A172 (cell line): ENCODE measurements around the gene KMT2A. TPM values are rescaled to one million over a fixed set of nuclear protein-coding genes. Genes with fewer than 3 reads are reported as not detected.
"Not testable (repeated sequence)": the region's sequence is repeated elsewhere in the genome, so short reads cannot be mapped to it uniquely, and the experiment has no call there.

Experiments used
- DNase-seq: peaks from one replicate; pipeline ENCODE4 v3.0.0-alpha.2; 2015; ENCODE audit warnings: low spot score
- total RNA-seq: library from RNA; depleted of rRNA; stranded (reverse); fragments of >200 nt; shearing (Covaris generic); gene quantifications from 2 replicates; pipeline ENCODE4 v1.2.3, GENCODE V29; 2014

Gene KMT2A
- total RNA-seq, 1 experiment from 2014 or later = 19.1 TPM

- no peak for DNase-seq
Observed at GRCh38 chr11:118532852-118533768, 96.8 kb downstream of the KMT2A start.

- no peak for DNase-seq
Observed at GRCh38 chr11:118533769-118534729, 97.8 kb downstream of the KMT2A start.

DNA sequence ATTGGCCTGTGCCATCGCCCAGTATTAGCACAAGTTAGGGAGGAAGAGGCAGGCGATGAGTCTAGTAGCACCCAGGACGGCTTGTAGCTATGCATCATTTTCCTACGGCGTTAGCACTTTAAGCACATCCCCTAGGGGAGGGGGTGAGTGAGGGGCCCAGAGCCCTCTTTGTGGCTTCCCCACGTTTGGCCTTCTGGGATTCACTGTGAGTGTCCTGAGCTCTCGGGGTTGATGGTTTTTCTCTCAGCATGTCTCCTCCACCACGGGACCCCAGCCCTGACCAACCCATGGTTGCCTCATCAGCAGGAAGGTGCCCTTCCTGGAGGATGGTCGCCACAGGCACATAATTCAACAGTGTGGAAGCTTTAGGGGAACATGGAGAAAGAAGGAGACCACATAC is 99.0 kb downstream of the KMT2A start:
- DNase-seq = no peak

GRCh38 chr11:118536726-118537125 is 100.4 kb downstream of the KMT2A start:
- DNase-seq = no peak

DNA sequence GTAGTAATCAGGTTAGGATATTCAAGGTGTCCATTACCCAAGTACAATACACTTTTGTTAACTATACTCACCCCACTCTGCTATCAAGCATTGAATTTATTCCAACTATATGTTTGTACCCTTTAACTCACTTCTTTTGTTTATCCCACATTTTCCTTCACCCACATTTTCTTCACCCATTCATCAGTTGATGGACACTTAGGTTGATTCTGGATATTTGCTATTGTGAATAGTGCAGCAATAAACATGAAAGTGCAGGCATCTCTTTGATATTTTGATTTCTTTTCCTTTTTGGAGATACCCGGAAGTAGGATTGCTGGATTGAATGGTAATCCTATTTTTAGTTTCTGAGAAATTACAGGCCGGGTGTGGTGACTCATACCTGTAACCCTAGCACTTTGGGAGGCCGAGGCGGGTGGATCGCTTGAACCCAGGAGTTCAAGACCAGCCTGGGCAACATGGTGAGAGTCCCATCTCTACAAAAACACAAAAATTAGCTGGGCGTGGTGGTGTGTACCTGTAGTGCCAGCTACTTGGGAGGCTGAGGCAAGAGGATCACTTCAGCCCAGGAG is 101.2 kb downstream of the KMT2A start:
- DNase-seq = no peak

DNA sequence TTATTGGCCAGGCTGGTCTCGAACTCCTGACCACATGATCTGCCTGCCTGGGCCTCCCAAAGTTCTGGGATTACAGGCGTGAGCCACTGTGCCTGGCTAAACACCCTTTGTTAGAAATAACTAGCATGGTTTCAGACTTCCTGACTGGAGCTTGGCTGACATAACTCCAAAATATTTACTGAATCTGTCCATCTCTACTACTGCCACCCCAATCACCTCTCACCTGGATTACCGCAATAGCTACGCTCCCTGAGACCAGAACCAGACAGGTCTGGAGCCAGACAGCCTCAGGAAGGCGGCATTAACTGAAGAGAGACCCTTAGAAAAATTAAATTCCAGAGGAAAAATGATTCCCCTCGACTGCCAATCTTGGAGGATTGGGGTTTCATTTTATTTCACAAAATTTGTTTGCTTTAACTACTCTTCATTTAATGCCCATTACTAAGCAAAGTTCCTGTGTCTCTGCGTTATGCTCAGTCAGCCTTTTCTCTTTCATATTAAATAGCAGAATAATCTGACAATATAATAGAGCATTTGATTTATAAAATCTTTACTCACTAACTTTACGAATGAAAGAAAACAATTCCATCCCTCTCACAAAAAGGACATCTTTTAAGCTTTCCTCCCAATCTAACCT is 107.8 kb downstream of the KMT2A start:
- DNase-seq = no peak

- no peak for DNase-seq
Observed at GRCh38 chr11:118544647-118545010, 108.3 kb downstream of the KMT2A start.

- DNase-seq = no peak
Observed at GRCh38 chr11:118545533-118545932, 109.2 kb downstream of the KMT2A start.

DNA sequence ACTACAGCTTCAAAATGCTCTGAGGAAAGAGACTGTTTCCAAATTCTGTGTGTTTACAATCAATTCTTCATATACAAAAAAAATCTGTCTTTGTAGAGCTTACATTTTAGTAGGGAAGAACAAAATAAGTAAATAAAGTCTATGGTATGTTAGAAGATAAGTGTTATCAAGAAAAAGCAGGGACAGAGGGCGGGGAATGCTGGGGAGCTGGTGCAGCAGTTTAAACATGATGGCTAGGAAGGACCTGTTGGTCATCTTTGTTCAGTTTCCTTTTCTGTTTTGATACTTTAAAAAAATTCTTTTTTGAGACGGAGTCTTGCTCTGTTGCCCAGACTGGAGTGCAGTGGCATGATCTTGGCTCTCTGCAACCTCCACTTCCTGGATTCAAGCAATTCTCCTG is 110.8 kb downstream of the KMT2A start:
- DNase-seq = no peak

- no peak for DNase-seq
Observed at GRCh38 chr11:118552341-118552740, 116.0 kb downstream of the KMT2A start.

GRCh38 chr11:118560806-118561205 is 124.5 kb downstream of the KMT2A start:
- no peak for DNase-seq

DNA sequence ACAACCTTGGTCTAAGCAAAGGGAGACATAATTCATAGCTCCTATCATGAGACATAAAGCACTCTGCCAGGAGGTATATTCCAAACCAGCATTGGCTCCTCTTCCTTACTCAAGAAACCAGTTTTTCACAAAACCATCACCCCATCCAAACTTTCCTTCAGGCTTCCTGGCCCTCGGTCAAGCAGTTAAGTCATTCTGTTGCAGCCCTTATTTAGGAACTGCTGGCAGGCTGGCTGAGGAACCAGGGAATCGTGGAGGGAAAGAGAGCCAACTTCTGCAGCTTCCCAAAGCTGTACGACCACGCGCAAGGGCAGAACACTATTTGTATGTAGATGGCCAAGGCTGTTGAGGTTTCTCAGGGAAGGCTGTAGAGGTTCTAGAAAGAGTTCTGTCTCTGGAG is 128.8 kb downstream of the KMT2A start:
- DNase-seq = no peak

- no peak for DNase-seq
Observed at GRCh38 chr11:118569670-118570069, 133.4 kb downstream of the KMT2A start.

DNA sequence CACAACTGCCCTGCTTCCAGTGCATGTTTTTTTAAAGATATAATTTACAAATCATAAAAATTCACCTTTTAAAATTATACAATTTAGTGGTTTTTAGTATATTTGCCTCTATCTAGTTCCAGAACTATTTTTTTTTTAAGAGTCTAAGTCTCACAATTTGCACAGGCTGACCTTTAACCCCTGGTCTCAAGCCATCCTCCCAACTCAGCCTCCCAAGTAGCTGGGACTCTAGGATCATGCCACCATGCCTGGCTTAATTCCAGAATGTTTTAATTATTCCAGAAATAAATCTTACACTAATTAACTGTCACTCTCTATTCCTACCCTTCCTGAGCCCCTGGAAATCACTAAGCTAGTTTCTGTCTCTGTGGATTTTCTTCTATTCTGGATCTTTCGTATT is 134.5 kb downstream of the KMT2A start:
- DNase-seq = no peak

DNA sequence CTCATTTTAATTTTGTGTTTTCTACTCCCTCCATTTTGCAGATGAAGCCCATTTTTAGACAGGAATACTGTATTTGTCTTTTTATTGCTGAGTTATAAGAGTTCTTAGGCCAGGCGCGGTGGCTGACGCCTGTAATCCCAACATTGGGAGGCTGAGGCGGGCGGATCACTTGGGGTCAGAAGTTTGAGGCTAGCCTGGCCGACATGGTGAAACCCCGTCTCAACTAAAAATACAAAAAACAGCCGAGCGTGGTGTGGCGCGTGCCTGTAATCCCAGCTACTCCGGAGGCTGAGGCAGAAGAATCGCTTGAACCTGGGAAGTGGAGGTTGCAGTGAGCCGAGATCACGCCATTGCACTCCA is 135.4 kb downstream of the KMT2A start:
- DNase-seq = not testable (repeated sequence)

DNA sequence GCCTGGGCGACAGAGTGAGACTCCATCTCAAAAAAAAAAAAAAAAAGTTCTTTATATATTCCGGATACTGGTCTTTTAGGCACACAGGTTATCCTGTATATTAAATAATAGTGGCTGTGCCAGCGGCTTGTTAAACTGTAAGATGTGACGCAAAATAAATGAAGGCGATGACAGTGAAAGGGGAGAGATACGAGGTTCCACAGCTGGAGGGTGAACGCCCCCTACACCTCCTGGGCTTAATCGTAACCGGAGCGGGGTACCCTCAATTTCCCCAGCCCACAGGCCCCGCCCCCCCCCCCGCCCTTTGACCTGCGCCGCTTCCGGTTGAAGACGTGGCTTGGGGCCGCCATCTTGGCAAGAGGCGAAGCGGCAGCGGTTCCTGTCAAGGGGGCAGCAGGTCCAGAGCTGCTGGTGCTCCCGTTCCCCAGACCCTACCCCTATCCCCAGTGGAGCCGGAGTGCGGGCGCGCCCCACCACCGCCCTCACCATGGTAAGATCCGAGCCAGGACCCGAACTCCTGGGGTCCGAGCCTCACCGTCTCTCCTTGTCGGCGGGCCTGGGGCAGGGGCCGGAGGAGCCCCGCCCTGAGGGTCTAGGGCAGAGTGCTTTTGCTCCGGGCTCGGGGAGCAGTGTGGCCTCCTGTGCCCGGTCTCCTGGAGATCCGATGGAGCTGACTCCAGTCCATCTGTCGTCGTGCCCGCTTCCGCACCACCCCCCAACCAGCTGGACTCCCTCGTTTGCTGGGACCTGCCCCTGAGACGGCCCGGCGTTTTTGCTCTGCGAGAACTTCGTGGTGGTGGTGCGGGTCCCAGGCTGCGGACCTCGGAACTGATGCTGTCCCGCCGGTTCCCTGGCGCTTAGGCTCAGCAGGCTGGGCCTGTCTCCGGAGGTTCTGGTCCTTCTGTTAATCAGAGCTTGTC is 136.0 kb downstream of the KMT2A start, which contains the start of gene ARCN1:
ARCN1 (plus strand) TSS at position 349 of the 920 bp plus-strand sequence; CDS start at position 488, 139 bp downstream.
- peak; percentile 35 for DNase-seq

DNA sequence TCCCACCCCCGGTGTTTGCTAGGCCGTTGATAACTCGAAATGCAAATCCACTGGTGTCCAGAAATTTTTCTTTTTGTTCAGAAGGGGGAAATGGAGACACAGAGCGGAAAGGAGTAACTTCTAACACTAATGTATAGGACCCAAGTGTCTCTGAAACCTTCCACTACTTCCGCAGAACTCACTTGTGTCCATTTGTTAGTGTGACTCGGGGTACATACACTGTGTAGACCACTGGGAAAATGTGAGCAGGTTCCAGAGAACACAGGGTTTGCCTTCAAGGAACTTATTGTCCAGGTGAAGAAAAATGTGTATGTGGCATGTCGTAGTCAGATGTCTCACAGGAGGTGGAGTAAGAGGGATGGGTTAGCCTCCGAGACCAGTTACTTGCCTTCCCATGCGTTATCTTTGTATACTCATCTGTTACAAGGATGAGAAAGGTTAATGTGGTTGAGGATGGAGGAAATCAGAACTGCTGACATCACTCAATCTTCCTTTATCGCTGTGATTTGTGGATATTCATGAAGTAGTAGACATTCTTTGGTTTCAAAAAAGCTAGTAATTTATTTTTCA is 136.8 kb downstream of the KMT2A start:
- DNase-seq = peak; percentile 33

GRCh38 chr11:118574636-118575035 is 138.3 kb downstream of the KMT2A start:
- no peak for DNase-seq
